Cardiac muscle cell (in vitro differentiated cells and primary cell): ENCODE measurements around the gene IQGAP2. TPM values are rescaled to one million over a fixed set of nuclear protein-coding genes. Genes with fewer than 3 reads are reported as not detected.

Experiments used
- DNase-seq, 2 donors: peaks; one replicate each; pipeline versions ENCODE4 v3.0.0 to v3.0.0-alpha.2; 2010 to 2017; ENCODE audit warnings: low read depth in 1 of 2, low spot score in 1 of 2
- H3K27ac ChIP-seq: fragments of 200-600 bp; sonication (generic); 2 replicates; pipeline ENCODE4 v1.5.1; 2016
- H3K27me3 ChIP-seq: fragments of 200-600 bp; sonication (generic); 2 replicates; pipeline ENCODE4 v1.6.0; 2016; ENCODE audit warnings: control low read depth
- H3K36me3 ChIP-seq: fragments of 200-600 bp; sonication (generic); 2 replicates; pipeline ENCODE4 v1.5.1; 2016; ENCODE audit warnings: control low read depth
- H3K4me1 ChIP-seq: fragments of 200-600 bp; sonication (generic); 2 replicates; pipeline ENCODE4 v1.8.1; 2017; ENCODE audit warnings: low read depth, mild to moderate bottlenecking, mixed run types
- H3K4me3 ChIP-seq: fragments of 200-600 bp; sonication (generic); 2 replicates; pipeline ENCODE4 v1.5.1; 2016; ENCODE audit warnings: mild to moderate bottlenecking
- H3K9me3 ChIP-seq: fragments of 200-600 bp; sonication (generic); 2 replicates; pipeline ENCODE4 v1.5.1; 2017; ENCODE audit warnings: low read depth, mild to moderate bottlenecking, control low read depth
- CTCF ChIP-seq: IDR thresholded peaks from 2 replicates; pipeline ENCODE4 v1.5.1; 2012; ENCODE audit warnings: low read depth, mild to moderate bottlenecking, low read length
- polyA plus RNA-seq: library from polyadenylated mRNA; unstranded; fragments of >200 nt; fragmentation: Nextera tagmentation; extraction: Ambion mirVana; gene quantifications from 2 replicates; pipeline ENCODE4 v1.2.1, GENCODE V29; 2016
- total RNA-seq: library from RNA; depleted of rRNA; stranded (reverse); fragments of >200 nt; gene quantifications from 2 replicates; pipeline ENCODE4 v1.2.3, GENCODE V29; 2016

IQGAP2 gene
- total and polyA plus RNA-seq, 2 experiments from 2014 or later = 4.1 to 10.8 TPM

DNA sequence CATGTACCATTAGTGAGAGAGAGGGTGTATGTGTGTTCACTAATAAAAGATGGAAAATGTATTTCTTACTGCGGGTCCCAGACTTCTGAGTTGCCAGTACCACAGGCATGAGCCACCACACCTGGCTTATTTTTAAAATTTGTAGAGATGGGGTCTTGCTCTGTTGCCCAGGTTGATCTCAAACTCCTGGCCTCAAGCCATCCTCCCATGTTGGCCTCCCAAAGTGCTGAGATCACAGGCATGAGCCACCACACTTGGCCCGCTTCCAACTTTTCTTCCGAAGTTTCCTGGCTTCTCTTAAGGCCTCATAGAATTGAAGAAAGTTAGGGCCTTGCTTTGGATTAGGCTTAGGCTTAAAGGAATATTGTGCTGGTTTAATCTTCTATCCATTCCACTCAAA lies 260.5 kb downstream of the IQGAP2 start:
- H3K27me3 ChIP-seq = no peaks in the 10 kb centered on the region
- H3K4me1 ChIP-seq = no peaks in the 10 kb centered on the region
- no peak for DNase-seq
- H3K27ac ChIP-seq = no peak overlapping the region
- H3K4me3 ChIP-seq = no peak overlapping the region
- TF ChIP-seq CTCF = no peak
- H3K9me3 ChIP-seq = no peaks in the 10 kb centered on the region
- no peaks in the 10 kb centered on the region for H3K36me3 ChIP-seq

- Histone ChIP-seq H3K27me3 (no peaks in the 10 kb centered on the region), H3K36me3 (no peaks in the 10 kb centered on the region), H3K4me3 (no peak overlapping the region), H3K9me3 (no peaks in the 10 kb centered on the region), H3K27ac (no peak overlapping the region), H3K4me1 (no peaks in the 10 kb centered on the region)
- no peak for TF ChIP-seq CTCF
- no peak for DNase-seq
Measured at GRCh38 chr5:76664079-76664478, 261.0 kb downstream of the IQGAP2 start.

DNA sequence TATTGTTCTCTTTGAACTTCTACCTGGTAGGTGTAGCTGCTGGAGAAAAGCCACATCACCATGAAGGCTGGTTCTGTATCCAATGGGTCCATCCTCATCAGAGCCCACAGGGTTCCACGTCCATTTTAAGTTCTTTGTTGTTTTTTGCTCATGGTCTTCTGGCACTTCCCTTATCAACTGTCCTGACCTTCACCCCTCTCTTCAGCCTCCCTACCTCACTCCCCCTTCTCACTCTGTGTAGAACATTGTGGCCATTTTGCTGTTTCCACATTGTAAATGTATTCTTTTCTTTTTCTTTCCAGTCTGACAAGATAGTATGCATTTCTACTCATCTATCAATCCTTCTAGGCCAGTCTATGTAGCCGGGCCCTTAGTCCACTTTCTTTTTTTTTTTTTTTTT lies 264.4 kb downstream of the IQGAP2 start:
- H3K9me3 ChIP-seq = no peaks in the 10 kb centered on the region
- H3K4me1 ChIP-seq = no peaks in the 10 kb centered on the region
- H3K27ac ChIP-seq = no peak overlapping the region
- no peak overlapping the region for H3K4me3 ChIP-seq
- no peaks in the 10 kb centered on the region for H3K36me3 ChIP-seq
- DNase-seq = no peak
- H3K27me3 ChIP-seq = no peaks in the 10 kb centered on the region
- TF ChIP-seq CTCF = no peak

DNA sequence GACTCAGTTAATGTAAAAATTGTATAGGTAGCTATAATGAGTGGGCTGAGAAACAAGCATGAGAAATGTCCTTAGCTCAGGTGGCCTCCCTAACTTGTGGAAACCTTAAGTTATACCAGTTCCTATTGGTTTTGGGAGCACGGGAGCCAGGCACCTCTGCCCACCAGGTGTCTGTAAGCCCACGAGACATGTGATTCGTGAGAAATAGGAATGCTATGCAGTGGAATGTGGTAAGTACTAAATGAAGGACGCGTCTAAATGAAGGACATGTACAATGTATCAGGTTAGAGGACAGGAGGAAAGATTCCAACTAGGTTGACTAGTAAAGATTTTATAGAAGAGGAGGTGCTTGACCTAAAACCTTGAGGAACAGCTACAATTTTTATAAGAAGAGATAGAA lies 266.2 kb downstream of the IQGAP2 start:
- no peaks in the 10 kb centered on the region for H3K9me3 ChIP-seq
- H3K27ac ChIP-seq = no peak overlapping the region
- H3K36me3 ChIP-seq = no peaks in the 10 kb centered on the region
- TF ChIP-seq CTCF = no peak
- no peak for DNase-seq
- no peaks in the 10 kb centered on the region for H3K27me3 ChIP-seq
- H3K4me3 ChIP-seq = no peak overlapping the region
- no peaks in the 10 kb centered on the region for H3K4me1 ChIP-seq

DNA sequence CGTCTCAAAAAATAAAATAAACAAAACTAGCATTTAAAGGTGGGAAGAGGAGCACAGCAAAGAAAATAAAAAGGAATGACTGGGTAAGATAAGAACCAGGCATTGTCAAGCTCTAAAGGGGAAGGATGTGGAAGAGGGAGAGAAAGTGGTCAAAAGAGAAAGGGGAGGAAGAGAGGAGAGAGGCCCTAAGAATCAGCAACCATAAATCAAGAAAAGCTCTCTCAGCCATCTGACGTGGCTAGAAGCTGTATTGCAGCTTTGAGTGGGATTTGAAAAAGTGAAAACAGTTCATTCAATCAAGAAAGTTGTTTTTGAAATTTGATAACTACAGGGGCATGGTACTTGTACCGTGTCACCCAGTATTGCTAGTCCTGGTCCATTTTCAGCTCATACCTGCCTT lies 267.4 kb downstream of the IQGAP2 start:
- TF ChIP-seq CTCF = no peak
- H3K36me3 ChIP-seq = no peaks in the 10 kb centered on the region
- no peaks in the 10 kb centered on the region for H3K9me3 ChIP-seq
- no peak overlapping the region for H3K4me3 ChIP-seq
- no peak overlapping the region for H3K27ac ChIP-seq
- no peak for DNase-seq
- no peaks in the 10 kb centered on the region for H3K4me1 ChIP-seq
- H3K27me3 ChIP-seq = no peaks in the 10 kb centered on the region

- DNase-seq = no peak
- TF ChIP-seq CTCF = no peak
- H3K36me3 ChIP-seq = no peaks in the 10 kb centered on the region
- H3K27ac ChIP-seq = no peak overlapping the region
- H3K9me3 ChIP-seq = no peaks in the 10 kb centered on the region
- H3K27me3 ChIP-seq = no peaks in the 10 kb centered on the region
- H3K4me1 ChIP-seq = no peaks in the 10 kb centered on the region
- no peak overlapping the region for H3K4me3 ChIP-seq
Measured at GRCh38 chr5:76672242-76672641, 269.2 kb downstream of the IQGAP2 start.
